WTC11 (cell line): ENCODE measurements around the gene KBTBD13. TPM values are rescaled to one million over a fixed set of nuclear protein-coding genes. Genes with fewer than 3 reads are reported as not detected.

ENCODE experiments used
- ATAC-seq: fragments of 200-7000 bp; cut with Tn5 transposase; 2 replicates; pipeline ENCODE4 v1.10.0; 2021; ENCODE audit warnings: mild to moderate bottlenecking, moderate library complexity
- CTCF ChIA-PET: fragments of 300-600 bp; sonication (Branson Sonifier 250); formaldehyde crosslinking; loops from one replicate; lab custom pipeline; 2021; ENCODE audit warnings: antibody characterized with exemption; lab: Charles Lee
- POLR2A ChIA-PET: fragments of 350-600 bp; sonication (Branson Sonifier 250); formaldehyde crosslinking; loops from one replicate; lab custom pipeline; 2021; ENCODE audit warnings: antibody characterized with exemption; lab: Charles Lee
- DNase-seq: peaks from one replicate; pipeline ENCODE4 v3.0.0; 2021; ENCODE audit warnings: low spot score
- H3K27ac Mint-ChIP-seq: 2 replicates; pipeline ENCODE4 v1.8.0; 2021; ENCODE audit warnings: mixed read lengths
- H3K27me3 Mint-ChIP-seq: 2 replicates; pipeline ENCODE4 v1.8.0; 2021; ENCODE audit warnings: low read depth, mild to moderate bottlenecking, moderate library complexity, mixed read lengths
- H3K36me3 Mint-ChIP-seq: 2 replicates; pipeline ENCODE4 v1.8.0; 2021; ENCODE audit warnings: mixed read lengths
- H3K4me1 Mint-ChIP-seq: 2 replicates; pipeline ENCODE4 v1.8.0; 2022; ENCODE audit warnings: mixed read lengths
- H3K4me3 Mint-ChIP-seq: 2 replicates; pipeline ENCODE4 v1.8.0; 2021; ENCODE audit warnings: mild to moderate bottlenecking, moderate library complexity, mixed read lengths
- H3K9me3 Mint-ChIP-seq: 2 replicates; pipeline ENCODE4 v1.8.0; 2021; ENCODE audit warnings: mixed read lengths
- ATF3 ChIP-seq: sonication (generic); formaldehyde crosslinking; conservative IDR thresholded peaks from 2 replicates; pipeline ENCODE4 v1.8.1; 2022; ENCODE audit warnings: mild to moderate bottlenecking, missing genetic modification reagents
- CTCF ChIP-seq: fragments of 200-600 bp; IDR thresholded peaks from 2 replicates; pipeline ENCODE4 v1.8.0; 2022; ENCODE audit warnings: antibody characterized with exemption
- E2F1 ChIP-seq: sonication (generic); formaldehyde crosslinking; IDR thresholded peaks from 2 replicates; pipeline ENCODE4 v1.8.0; 2022; ENCODE audit warnings: mild to moderate bottlenecking, missing genetic modification reagents
- E2F5 ChIP-seq: sonication (generic); formaldehyde crosslinking; IDR thresholded peaks from 2 replicates; pipeline ENCODE4 v1.8.1; 2022; ENCODE audit warnings: mild to moderate bottlenecking, moderate library complexity, missing genetic modification reagents
- EMX1 ChIP-seq: fragments of 250-450 bp; sonication (Bioruptor Pico); IDR thresholded peaks from 2 replicates; pipeline ENCODE4 v1.8.0; 2021; ENCODE audit warnings: mild to moderate bottlenecking
- ESRRA ChIP-seq: sonication (generic); formaldehyde crosslinking; IDR thresholded peaks from 2 replicates; pipeline ENCODE4 v1.8.1; 2022; ENCODE audit warnings: mild to moderate bottlenecking, missing genetic modification reagents, borderline replicate concordance
- FOXP1 ChIP-seq: sonication (generic); formaldehyde crosslinking; IDR thresholded peaks from 2 replicates; pipeline ENCODE4 v1.8.0; 2022; ENCODE audit warnings: missing genetic modification reagents, mild to moderate bottlenecking, moderate library complexity, borderline replicate concordance
- NFATC4 ChIP-seq: fragments of 250-450 bp; sonication (Bioruptor Pico); IDR thresholded peaks from 2 replicates; pipeline ENCODE4 v1.9.0; 2021; ENCODE audit warnings: mild to moderate bottlenecking
- NR1H2 ChIP-seq: sonication (generic); formaldehyde crosslinking; IDR thresholded peaks from 2 replicates; pipeline ENCODE4 v1.9.0; 2021; ENCODE audit warnings: mild to moderate bottlenecking, moderate library complexity, missing genetic modification reagents
- OVOL2 ChIP-seq: fragments of 250-450 bp; sonication (Bioruptor Pico); IDR thresholded peaks from 2 replicates; pipeline ENCODE4 v1.9.0; 2021; ENCODE audit warnings: mild to moderate bottlenecking, borderline replicate concordance
- PRDM15 ChIP-seq: sonication (generic); formaldehyde crosslinking; IDR thresholded peaks from 2 replicates; pipeline ENCODE4 v1.8.0; 2022; ENCODE audit warnings: missing genetic modification reagents
- SMAD4 ChIP-seq: sonication (generic); formaldehyde crosslinking; IDR thresholded peaks from 2 replicates; pipeline ENCODE4 v1.8.0; 2022; ENCODE audit warnings: mild to moderate bottlenecking, missing genetic modification reagents
- SOX15 ChIP-seq: fragments of 250-450 bp; sonication (Bioruptor Pico); IDR thresholded peaks from 2 replicates; pipeline ENCODE4 v1.9.0; 2021; ENCODE audit warnings: mild to moderate bottlenecking
- SP1 ChIP-seq: sonication (generic); formaldehyde crosslinking; conservative IDR thresholded peaks from 2 replicates; pipeline ENCODE4 v1.8.1; 2022; ENCODE audit warnings: missing genetic modification reagents
- ZMAT4 ChIP-seq: fragments of 250-450 bp; sonication (Bioruptor Pico); IDR thresholded peaks from 2 replicates; pipeline ENCODE4 v1.9.0; 2021; ENCODE audit warnings: mild to moderate bottlenecking
- ZNF121 ChIP-seq: sonication (generic); formaldehyde crosslinking; IDR thresholded peaks from 2 replicates; pipeline ENCODE4 v1.8.0; 2023; ENCODE audit warnings: missing genetic modification reagents
- total RNA-seq: library from RNA; stranded (reverse); gene quantifications from 3 replicates; pipeline ENCODE4 v1.2.3, GENCODE V29; 2021
- TF ChIP-seq, protein P1 (sequence below): sonication (generic); formaldehyde crosslinking; IDR thresholded peaks from 2 replicates; pipeline ENCODE4 v1.8.0; 2022; ENCODE audit warnings: mild to moderate bottlenecking, missing genetic modification reagents
- TF ChIP-seq, protein P2 (sequence below): sonication (generic); formaldehyde crosslinking; IDR thresholded peaks from 2 replicates; pipeline ENCODE4 v1.8.0; 2022; ENCODE audit warnings: mild to moderate bottlenecking, missing genetic modification reagents
- TF ChIP-seq, protein P3 (sequence below): fragments of 250-450 bp; sonication (Bioruptor Pico); IDR thresholded peaks from 2 replicates; pipeline ENCODE4 v1.9.0; 2021; ENCODE audit warnings: moderate library complexity, mild to moderate bottlenecking, inconsistent platforms, borderline replicate concordance
- TF ChIP-seq, protein P4 (sequence below): sonication (generic); formaldehyde crosslinking; IDR thresholded peaks from 2 replicates; pipeline ENCODE4 v1.8.1; 2023; ENCODE audit warnings: mild to moderate bottlenecking, missing genetic modification reagents, moderate library complexity
- TF ChIP-seq, protein P5 (sequence below): fragments of 250-450 bp; sonication (Bioruptor Pico); IDR thresholded peaks from 2 replicates; pipeline ENCODE4 v1.8.0; 2021; ENCODE audit warnings: mild to moderate bottlenecking

KBTBD13 gene
- total RNA-seq, 1 experiment from 2014 or later: not detected

GRCh38 chr15:65097651-65098263 is 21.2 kb downstream of the KBTBD13 start (continued):
- TF ChIP-seq, protein P1, sequence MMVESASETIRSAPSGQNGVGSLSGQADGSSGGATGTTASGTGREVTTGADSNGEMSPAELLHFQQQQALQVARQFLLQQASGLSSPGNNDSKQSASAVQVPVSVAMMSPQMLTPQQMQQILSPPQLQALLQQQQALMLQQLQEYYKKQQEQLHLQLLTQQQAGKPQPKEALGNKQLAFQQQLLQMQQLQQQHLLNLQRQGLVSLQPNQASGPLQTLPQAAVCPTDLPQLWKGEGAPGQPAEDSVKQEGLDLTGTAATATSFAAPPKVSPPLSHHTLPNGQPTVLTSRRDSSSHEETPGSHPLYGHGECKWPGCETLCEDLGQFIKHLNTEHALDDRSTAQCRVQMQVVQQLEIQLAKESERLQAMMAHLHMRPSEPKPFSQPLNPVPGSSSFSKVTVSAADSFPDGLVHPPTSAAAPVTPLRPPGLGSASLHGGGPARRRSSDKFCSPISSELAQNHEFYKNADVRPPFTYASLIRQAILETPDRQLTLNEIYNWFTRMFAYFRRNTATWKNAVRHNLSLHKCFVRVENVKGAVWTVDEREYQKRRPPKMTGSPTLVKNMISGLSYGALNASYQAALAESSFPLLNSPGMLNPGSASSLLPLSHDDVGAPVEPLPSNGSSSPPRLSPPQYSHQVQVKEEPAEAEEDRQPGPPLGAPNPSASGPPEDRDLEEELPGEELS (CRISPR knock-in tag): no peak
- TF ChIP-seq EMX1 (no peak), ATF3 (CRISPR knock-in tag) (no peak), NFATC4 (no peak), ZNF121 (no peak), SMAD4 (no peak)
- TF ChIP-seq, protein P2, sequence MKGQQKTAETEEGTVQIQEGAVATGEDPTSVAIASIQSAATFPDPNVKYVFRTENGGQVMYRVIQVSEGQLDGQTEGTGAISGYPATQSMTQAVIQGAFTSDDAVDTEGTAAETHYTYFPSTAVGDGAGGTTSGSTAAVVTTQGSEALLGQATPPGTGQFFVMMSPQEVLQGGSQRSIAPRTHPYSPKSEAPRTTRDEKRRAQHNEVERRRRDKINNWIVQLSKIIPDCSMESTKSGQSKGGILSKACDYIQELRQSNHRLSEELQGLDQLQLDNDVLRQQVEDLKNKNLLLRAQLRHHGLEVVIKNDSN (CRISPR knock-in tag): no peak
- TF ChIP-seq, protein P3, sequence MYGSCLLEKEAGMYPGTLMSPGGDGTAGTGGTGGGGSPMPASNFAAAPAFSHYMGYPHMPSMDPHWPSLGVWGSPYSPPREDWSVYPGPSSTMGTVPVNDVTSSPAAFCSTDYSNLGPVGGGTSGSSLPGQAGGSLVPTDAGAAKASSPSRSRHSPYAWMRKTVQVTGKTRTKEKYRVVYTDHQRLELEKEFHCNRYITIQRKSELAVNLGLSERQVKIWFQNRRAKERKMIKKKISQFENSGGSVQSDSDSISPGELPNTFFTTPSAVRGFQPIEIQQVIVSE (CRISPR knock-in tag): no peak

GRCh38 chr15:65099336-65099735 is 22.8 kb downstream of the KBTBD13 start:
- H3K4me1 Mint-ChIP-seq: peaks cover 2% of the 10 kb centered on the region
- no peak overlapping the region for H3K27ac Mint-ChIP-seq
- CTCF ChIA-PET: interaction anchor here (5.4 to 6.1 kb wide), 2 partner anchors 17 to 39 kb away, joined by 292 to 308 read pairs; partner anchors contain the start of genes KBTBD13 and RASL12
- no peak overlapping the region for H3K4me3 Mint-ChIP-seq
- POLR2A ChIA-PET: no interaction called here
- DNase-seq (no peak), ATAC-seq (no peak)
- no peaks in the 10 kb centered on the region for H3K36me3 Mint-ChIP-seq
- H3K9me3 Mint-ChIP-seq: no peaks in the 10 kb centered on the region
- peaks cover 10% of the 10 kb centered on the region for H3K27me3 Mint-ChIP-seq
- TF ChIP-seq, protein P3 (CRISPR knock-in tag): no peak
- TF ChIP-seq E2F5: no peak
- no peak for TF ChIP-seq E2F1 (CRISPR knock-in tag)
- no peak for TF ChIP-seq OVOL2 (CRISPR knock-in tag)
- no peak for TF ChIP-seq SOX15
- TF ChIP-seq FOXP1 (CRISPR knock-in tag): no peak
- TF ChIP-seq, protein P4, sequence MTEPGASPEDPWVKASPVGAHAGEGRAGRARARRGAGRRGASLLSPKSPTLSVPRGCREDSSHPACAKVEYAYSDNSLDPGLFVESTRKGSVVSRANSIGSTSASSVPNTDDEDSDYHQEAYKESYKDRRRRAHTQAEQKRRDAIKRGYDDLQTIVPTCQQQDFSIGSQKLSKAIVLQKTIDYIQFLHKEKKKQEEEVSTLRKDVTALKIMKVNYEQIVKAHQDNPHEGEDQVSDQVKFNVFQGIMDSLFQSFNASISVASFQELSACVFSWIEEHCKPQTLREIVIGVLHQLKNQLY (CRISPR knock-in tag): no peak
- TF ChIP-seq NR1H2 (CRISPR knock-in tag): no peak
- TF ChIP-seq, protein P5, sequence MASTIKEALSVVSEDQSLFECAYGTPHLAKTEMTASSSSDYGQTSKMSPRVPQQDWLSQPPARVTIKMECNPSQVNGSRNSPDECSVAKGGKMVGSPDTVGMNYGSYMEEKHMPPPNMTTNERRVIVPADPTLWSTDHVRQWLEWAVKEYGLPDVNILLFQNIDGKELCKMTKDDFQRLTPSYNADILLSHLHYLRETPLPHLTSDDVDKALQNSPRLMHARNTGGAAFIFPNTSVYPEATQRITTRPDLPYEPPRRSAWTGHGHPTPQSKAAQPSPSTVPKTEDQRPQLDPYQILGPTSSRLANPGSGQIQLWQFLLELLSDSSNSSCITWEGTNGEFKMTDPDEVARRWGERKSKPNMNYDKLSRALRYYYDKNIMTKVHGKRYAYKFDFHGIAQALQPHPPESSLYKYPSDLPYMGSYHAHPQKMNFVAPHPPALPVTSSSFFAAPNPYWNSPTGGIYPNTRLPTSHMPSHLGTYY: no peak
- no peak for TF ChIP-seq ESRRA (CRISPR knock-in tag)
- TF ChIP-seq ZMAT4 (CRISPR knock-in tag): no peak
- no peak for TF ChIP-seq PRDM15
- no peak for TF ChIP-seq SP1 (CRISPR knock-in tag)
- no peak for TF ChIP-seq CTCF
